KMS-11 (cell line): ENCODE measurements around the gene G6PC2.
A peak's percentile ranks its signal among the peaks of the same experiment; 100 is the strongest.

Source experiments
- H2AFZ ChIP-seq: fragments of 200-600 bp; sonication (generic); 2 replicates; pipeline ENCODE4 v1.6.1; 2016; ENCODE audit warnings: antibody characterized with exemption, mixed run types, low read depth
- H3K27ac ChIP-seq: fragments of 200-600 bp; sonication (generic); 2 replicates; pipeline ENCODE4 v1.6.1; 2016; ENCODE audit warnings: mild to moderate bottlenecking, mixed run types
- H3K27me3 ChIP-seq: fragments of 200-600 bp; sonication (generic); 2 replicates; pipeline ENCODE4 v1.6.1; 2017; ENCODE audit warnings: mild to moderate bottlenecking, low read depth, mixed run types, moderate library complexity; ENCODE audit not compliant: insufficient read depth
- H3K36me3 ChIP-seq: fragments of 200-600 bp; sonication (generic); 2 replicates; pipeline ENCODE4 v1.6.1; 2017; ENCODE audit warnings: mild to moderate bottlenecking, mixed run types; ENCODE audit not compliant: insufficient read depth
- H3K4me1 ChIP-seq: fragments of 200-600 bp; sonication (generic); 2 replicates; pipeline ENCODE4 v1.6.1; 2016; ENCODE audit warnings: mild to moderate bottlenecking, low read depth, mixed run types; ENCODE audit not compliant: poor library complexity, severe bottlenecking
- H3K4me2 ChIP-seq: fragments of 200-600 bp; sonication (generic); 2 replicates; pipeline ENCODE4 v1.7.0; 2016; ENCODE audit warnings: mild to moderate bottlenecking, mixed run types
- H3K4me3 ChIP-seq: fragments of 200-600 bp; sonication (generic); IDR thresholded peaks from 2 replicates; pipeline ENCODE4 v1.6.1; 2017; ENCODE audit warnings: low read depth, low read length, mixed read lengths; ENCODE audit not compliant: insufficient read depth
- H3K79me2 ChIP-seq: fragments of 200-600 bp; sonication (generic); 2 replicates; pipeline ENCODE4 v1.6.1; 2016; ENCODE audit warnings: low read depth, mixed run types; ENCODE audit not compliant: insufficient read depth
- H3K9ac ChIP-seq: fragments of 200-600 bp; sonication (generic); 2 replicates; pipeline ENCODE4 v1.6.1; 2016; ENCODE audit warnings: mild to moderate bottlenecking, mixed run types
- H4K20me1 ChIP-seq: fragments of 200-600 bp; sonication (generic); 2 replicates; pipeline ENCODE4 v1.6.1; 2016; ENCODE audit warnings: mild to moderate bottlenecking, mixed run types; ENCODE audit not compliant: insufficient read depth
- TF ChIP-seq, protein P1 (sequence below): fragments of 200-600 bp; sonication (generic); conservative IDR thresholded peaks from 2 replicates; pipeline ENCODE4 v1.6.1; 2017; ENCODE audit warnings: low read depth, mild to moderate bottlenecking, antibody characterized with exemption, low read length, moderate library complexity, mixed read lengths

Gene G6PC2

DNA sequence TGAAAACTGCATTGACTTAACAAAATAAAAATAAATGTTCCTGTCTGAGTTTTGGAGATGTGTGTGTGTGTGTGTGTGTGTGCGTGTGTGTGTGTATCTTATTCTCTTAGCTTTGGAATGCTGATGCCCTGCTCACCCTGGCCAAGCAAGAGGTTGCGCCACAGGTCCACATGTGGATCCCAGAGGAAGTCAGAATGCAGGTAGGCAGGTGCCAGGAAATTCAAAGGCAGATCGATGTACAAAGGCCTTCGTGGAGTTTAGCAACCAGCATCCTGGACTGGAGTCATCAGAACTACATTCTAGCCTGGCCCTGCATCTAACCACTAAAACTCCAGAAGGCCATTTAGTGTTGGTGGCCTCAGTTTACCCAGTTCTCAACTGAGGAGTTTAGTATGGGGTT, 12.4 kb downstream of the G6PC2 start:
- H3K4me1 ChIP-seq = no peaks in the 10 kb centered on the region
- TF ChIP-seq, protein P1, sequence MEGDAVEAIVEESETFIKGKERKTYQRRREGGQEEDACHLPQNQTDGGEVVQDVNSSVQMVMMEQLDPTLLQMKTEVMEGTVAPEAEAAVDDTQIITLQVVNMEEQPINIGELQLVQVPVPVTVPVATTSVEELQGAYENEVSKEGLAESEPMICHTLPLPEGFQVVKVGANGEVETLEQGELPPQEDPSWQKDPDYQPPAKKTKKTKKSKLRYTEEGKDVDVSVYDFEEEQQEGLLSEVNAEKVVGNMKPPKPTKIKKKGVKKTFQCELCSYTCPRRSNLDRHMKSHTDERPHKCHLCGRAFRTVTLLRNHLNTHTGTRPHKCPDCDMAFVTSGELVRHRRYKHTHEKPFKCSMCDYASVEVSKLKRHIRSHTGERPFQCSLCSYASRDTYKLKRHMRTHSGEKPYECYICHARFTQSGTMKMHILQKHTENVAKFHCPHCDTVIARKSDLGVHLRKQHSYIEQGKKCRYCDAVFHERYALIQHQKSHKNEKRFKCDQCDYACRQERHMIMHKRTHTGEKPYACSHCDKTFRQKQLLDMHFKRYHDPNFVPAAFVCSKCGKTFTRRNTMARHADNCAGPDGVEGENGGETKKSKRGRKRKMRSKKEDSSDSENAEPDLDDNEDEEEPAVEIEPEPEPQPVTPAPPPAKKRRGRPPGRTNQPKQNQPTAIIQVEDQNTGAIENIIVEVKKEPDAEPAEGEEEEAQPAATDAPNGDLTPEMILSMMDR = no peak
- no peak overlapping the region for H2AFZ ChIP-seq
- H3K79me2 ChIP-seq = no peaks in the 10 kb centered on the region
- H3K4me3 ChIP-seq = no peak overlapping the region
- H3K9ac ChIP-seq = no peak overlapping the region
- H4K20me1 ChIP-seq = no peaks in the 10 kb centered on the region
- H3K27ac ChIP-seq = no peak overlapping the region
- no peaks in the 10 kb centered on the region for H3K36me3 ChIP-seq
- H3K27me3 ChIP-seq = no peaks in the 10 kb centered on the region
- no peak overlapping the region for H3K4me2 ChIP-seq

GRCh38 chr2:168915441-168916330, 14.6 kb downstream of the G6PC2 start:
- no peak overlapping the region for H3K27ac ChIP-seq
- no peaks in the 10 kb centered on the region for H4K20me1 ChIP-seq
- no peak overlapping the region for H2AFZ ChIP-seq
- H3K36me3 ChIP-seq = no peaks in the 10 kb centered on the region
- no peaks in the 10 kb centered on the region for H3K4me1 ChIP-seq
- TF ChIP-seq, protein P1 = no peak
- no peak overlapping the region for H3K9ac ChIP-seq
- H3K4me3 ChIP-seq = no peak overlapping the region
- H3K4me2 ChIP-seq = no peak overlapping the region
- no peaks in the 10 kb centered on the region for H3K27me3 ChIP-seq
- no peaks in the 10 kb centered on the region for H3K79me2 ChIP-seq

DNA sequence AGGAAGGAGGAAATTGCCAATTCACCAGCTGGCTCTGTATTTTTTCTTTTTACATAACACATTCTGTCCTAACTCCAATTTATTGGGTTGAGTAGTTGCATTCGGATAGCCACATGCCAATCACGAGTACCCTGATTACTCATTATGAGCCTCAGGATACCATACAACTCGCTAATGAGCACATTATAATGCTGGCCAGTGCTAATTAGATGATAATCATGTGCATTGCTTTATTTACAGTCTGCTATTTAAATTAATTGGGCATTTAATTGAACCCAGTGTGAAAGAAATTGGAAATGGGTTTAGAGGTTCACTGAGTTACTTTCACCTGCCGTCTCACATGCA, 15.2 kb downstream of the G6PC2 start:
- Histone ChIP-seq H3K27ac (no peak overlapping the region), H3K36me3 (no peaks in the 10 kb centered on the region), H3K9ac (no peak overlapping the region), H3K4me2 (no peak overlapping the region), H3K4me3 (no peak overlapping the region), H3K79me2 (no peaks in the 10 kb centered on the region), H3K27me3 (no peaks in the 10 kb centered on the region), H2AFZ (no peak overlapping the region), H3K4me1 (no peaks in the 10 kb centered on the region), H4K20me1 (no peaks in the 10 kb centered on the region)
- TF ChIP-seq, protein P1 = no peak

DNA sequence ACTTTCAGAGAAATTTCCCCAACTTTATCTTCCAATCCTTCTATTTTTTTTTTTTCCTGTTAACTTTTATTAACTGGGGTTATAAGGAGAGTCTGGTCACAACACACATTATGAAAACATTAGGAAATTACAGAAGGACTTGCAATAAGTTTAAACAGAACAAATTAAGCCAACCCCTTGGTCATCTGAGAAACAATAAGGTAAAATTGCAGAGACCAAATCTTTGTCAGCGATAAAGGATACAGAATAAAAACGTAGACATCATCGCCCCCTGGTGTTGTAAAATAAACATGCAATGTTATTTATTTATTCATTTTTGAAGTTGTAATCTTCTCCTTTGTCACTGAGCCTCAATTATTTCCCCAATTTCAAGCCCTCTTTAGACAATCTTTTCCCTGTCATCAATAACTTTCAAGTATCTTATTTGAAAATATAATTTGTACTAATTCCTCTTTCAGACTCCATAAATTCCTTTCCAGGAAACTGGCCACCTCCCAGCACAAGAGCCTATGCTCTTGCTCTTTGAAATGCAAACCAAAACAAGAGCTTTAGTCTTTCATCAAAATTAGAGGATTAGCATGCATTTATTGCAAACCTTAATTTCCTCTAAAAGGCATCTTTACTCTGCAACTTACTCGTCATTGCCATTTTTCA, 19.5 kb downstream of the G6PC2 start:
- H2AFZ ChIP-seq = no peak overlapping the region
- no peak overlapping the region for H3K27ac ChIP-seq
- H3K27me3 ChIP-seq = no peaks in the 10 kb centered on the region
- no peak overlapping the region for H3K4me3 ChIP-seq
- no peak overlapping the region for H3K9ac ChIP-seq
- TF ChIP-seq, protein P1 = peak; percentile 75
- no peak overlapping the region for H3K4me2 ChIP-seq
- H3K79me2 ChIP-seq = no peaks in the 10 kb centered on the region
- H3K36me3 ChIP-seq = no peaks in the 10 kb centered on the region
- no peaks in the 10 kb centered on the region for H4K20me1 ChIP-seq
- H3K4me1 ChIP-seq = no peaks in the 10 kb centered on the region
